Epithelial cell of proximal tubule (primary cell): ENCODE results near the gene TXNIP. TPM values are rescaled to one million over a fixed set of nuclear protein-coding genes. Genes with fewer than 3 reads are reported as not detected.

ENCODE experiments used
- DNase-seq: peaks from one replicate; pipeline ENCODE4 v3.0.0-alpha.2; 2011; ENCODE audit warnings: low read depth
- H3K4me3 ChIP-seq: 2 replicates; pipeline ENCODE4 v1.5.1; 2011; ENCODE audit warnings: low read depth, mild to moderate bottlenecking, low read length
- total RNA-seq: library from RNA; depleted of rRNA; stranded (reverse); fragments of >200 nt; gene quantifications from 2 replicates; pipeline ENCODE4 v1.2.3, GENCODE V29; 2015
- TF ChIP-seq, protein P1 (sequence below): conservative IDR thresholded peaks from 2 replicates; pipeline ENCODE4 v1.5.1; 2012; ENCODE audit warnings: low read depth, mild to moderate bottlenecking, low read length

TXNIP gene
- total RNA-seq, 1 donor from 2014 or later: 198 TPM

DNA sequence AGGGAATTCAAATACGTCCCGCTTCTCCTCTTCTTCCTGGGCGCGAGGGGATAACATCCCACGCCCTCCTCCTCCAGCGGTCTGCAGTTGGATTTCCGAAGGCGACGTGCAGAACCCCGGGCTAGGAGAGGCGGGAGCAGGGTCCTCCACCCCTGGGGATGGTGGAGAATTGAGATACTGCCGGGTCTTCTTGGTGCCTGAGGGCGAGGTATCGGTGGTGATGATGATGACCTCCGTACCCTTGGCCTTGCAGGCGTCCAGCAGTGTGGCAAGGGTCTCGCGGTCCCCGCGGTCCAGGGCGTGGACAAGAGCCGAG lies 35.3 kb downstream of the TXNIP start:
- DNase-seq: no peak
- peak overlapping the region; percentile 78 for H3K4me3 ChIP-seq
- TF ChIP-seq, protein P1, sequence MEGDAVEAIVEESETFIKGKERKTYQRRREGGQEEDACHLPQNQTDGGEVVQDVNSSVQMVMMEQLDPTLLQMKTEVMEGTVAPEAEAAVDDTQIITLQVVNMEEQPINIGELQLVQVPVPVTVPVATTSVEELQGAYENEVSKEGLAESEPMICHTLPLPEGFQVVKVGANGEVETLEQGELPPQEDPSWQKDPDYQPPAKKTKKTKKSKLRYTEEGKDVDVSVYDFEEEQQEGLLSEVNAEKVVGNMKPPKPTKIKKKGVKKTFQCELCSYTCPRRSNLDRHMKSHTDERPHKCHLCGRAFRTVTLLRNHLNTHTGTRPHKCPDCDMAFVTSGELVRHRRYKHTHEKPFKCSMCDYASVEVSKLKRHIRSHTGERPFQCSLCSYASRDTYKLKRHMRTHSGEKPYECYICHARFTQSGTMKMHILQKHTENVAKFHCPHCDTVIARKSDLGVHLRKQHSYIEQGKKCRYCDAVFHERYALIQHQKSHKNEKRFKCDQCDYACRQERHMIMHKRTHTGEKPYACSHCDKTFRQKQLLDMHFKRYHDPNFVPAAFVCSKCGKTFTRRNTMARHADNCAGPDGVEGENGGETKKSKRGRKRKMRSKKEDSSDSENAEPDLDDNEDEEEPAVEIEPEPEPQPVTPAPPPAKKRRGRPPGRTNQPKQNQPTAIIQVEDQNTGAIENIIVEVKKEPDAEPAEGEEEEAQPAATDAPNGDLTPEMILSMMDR: no peak

DNA sequence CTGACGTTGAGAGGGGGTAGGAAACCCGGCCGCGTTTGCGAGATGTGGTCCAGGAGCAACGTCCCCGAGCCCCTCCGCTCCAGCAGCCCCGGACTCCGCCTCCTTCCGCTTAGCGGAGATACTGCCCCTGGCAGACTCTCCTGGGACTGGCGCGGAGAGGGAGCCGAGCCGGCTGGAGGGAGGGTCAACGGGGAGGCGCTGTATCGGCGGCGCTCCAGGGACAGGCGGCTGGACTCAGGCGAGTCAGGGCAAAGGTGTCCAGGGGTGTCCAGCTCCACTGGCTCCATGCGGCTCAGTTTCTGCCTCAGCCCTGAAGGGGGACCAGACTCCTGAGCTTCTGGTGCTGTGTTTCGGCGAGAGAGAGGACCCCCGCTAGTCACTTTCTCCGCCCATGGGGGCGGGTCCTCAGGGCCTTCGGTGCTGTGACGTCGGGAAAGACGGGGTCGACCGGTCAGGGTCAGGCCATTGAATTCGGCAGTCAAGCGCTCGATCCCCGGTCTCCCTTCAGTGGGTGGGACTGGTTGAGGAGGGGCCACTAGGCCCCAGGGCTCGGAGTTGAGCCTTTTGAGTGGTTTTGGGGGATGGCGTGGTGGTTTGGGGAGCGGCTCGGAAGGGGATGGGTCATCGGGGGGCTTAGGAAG lies 35.8 kb downstream of the TXNIP start:
- no peak for DNase-seq
- TF ChIP-seq, protein P1: no peak
- peak overlapping the region; percentile 78 for H3K4me3 ChIP-seq

DNA sequence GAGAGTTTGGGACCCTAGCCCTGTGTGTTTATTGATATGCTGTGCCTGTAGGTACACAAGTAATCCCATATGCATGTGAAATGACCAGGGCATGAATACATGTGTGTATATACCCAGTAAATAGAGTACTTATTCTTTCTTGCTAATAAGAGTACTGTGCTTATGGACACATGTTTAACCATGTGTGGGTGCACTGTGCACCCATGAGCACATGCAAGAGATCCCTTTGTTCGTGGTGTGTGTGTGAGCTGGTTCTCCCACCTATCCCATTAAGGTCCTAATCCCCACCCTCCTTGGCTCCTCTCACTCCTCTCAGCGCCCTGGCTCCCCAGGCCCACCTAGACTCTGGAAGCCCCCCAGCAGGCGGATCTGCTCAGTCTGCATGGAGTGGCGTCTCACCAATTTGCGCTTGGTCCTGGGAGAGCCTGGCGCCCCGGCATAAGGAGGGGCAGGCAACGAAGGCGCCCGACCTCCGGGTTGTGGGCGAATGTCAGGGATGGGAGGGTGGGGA lies 36.4 kb downstream of the TXNIP start:
- TF ChIP-seq, protein P1: no peak
- DNase-seq: no peak
- H3K4me3 ChIP-seq: peak overlapping the region; percentile 78

DNA sequence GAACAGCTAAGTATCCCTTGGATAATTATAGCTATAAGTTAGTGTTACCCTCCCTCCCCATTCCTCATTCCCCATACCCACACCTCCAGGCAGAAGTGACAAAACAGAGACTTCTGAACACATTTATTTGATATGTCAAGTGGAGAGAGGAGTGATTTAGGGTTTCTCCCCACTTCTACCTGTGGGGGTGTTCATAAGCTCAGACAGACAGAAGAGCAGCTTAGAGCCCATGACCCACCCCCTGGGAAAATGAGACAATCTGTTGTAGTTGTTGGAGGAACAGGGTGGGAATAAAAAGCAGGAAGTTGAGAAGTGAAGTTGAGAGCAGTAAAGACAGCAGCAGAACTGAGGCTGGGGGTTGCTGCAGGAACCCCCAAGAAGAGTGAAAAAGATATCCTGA lies 37.0 kb downstream of the TXNIP start:
- no peak overlapping the region for H3K4me3 ChIP-seq
- DNase-seq: no peak
- TF ChIP-seq, protein P1: no peak

DNA sequence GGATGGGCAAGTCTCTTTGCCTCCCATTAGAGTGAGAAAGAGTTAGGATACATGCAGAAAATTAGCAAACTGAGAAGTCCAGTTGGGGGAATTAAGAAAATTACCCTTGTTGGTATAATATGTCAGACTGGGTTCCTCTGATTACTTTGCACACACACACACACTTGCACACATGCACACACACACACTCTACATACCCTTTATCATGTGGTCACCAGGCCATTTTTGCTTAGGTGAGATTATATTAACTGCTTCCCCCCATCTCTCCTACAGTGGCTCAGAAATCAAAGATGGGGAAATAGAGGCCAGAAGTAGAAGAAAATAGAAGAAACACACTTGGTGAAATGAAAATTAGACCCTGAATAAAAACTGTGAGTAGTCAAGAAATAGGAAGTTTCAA lies 37.6 kb downstream of the TXNIP start:
- TF ChIP-seq, protein P1: no peak
- no peak overlapping the region for H3K4me3 ChIP-seq
- DNase-seq: no peak

DNA sequence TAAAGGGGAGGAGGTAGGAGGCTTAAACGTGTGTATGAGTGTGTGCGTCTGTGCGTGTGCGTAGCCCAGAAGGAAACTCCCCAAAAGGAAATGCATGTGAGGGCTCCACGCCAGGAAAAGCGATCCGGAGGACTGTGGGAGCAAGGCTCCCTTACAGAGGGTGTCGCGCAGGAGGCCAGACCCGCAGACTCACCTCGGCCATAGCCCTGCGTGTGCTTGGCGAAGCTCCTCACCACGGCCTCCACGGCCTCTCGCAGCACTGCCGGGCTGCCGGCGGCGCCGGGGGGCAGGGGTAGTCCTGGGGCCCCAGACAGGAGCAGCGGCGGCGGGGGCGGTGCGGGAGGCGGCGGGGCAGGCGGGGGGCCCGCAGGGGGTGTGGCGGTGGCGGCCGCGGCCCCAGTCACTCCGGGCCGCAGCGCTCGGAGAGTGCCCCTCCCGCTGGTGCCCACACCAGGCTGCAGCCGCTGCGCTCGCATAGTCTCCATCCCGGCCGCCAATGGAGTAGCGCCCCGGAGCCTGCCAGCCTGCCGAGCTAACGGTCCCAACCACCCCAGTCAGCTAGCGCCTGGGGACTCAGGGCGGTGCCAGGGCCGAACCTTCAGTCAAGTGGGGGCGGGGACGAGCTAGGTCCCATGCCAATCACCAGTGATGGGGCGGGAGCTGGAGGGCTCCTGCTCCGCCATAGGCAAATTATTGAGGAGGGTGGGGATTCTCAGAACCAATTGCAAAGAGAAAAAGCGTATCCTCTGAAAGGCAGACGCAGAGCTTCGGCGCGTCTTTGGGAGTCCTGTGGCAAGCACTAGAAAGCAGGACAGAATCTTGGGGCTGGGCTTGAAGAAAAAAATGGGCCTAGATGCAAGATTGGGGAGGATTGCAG lies 38.7 kb downstream of the TXNIP start, which contains the start of gene LIX1L:
TSS of gene LIX1L (minus strand) at position 575 of the 877 bp plus-strand sequence. CDS start at position 485, 90 bp downstream.
- TF ChIP-seq, protein P1: no peak
- peak; percentile 71 for DNase-seq
- peak within 1 kb of the TSS; percentile 75 for H3K4me3 ChIP-seq
